ENCODE results near the gene DUOX1. TPM values are rescaled to one million over a fixed set of nuclear protein-coding genes. Genes with fewer than 3 reads are reported as not detected.

The DUOX1 gene
- total and polyA plus RNA-seq, 9 of the 15 experiments (the other 6 are each of a cell fraction or from before 2014, with no cell fraction given): 0.01 to 0.22 (median 0.01) TPM; not detected in 6

- Histone ChIP-seq H3K9ac (ENCODE audit: insufficient read depth in 1 of 2, low read depth in 2 of 2, low read length in 2 of 2) (no peak overlapping the region), H3K9me1 (ENCODE audit: control insufficient read depth, insufficient read depth, low read length) (no peaks in the 10 kb centered on the region), H2AFZ (ENCODE audit: low read depth, low read length) (peak overlapping the region; percentile 60), H3K4me3 (no peak overlapping the region), H3K9me3 (replicated peaks; ENCODE audit: control insufficient read depth, insufficient read depth, low read depth, low read length) (no peaks in the 10 kb centered on the region), H4K20me1 (replicated peaks; ENCODE audit: control insufficient read depth, insufficient read depth, low read length) (no peaks in the 10 kb centered on the region), H3K36me3 (ENCODE audit: control insufficient read depth, insufficient read depth, low read length) (no peaks in the 10 kb centered on the region), H3K4me1 (replicated peaks in 1 of 2; ENCODE audit: control insufficient read depth in 2 of 2, insufficient read depth in 2 of 2, low read length in 2 of 2) (peaks cover 0 to 30% of the 10 kb centered on the region in 2 experiments; a peak in 3 of 5 replicates), H3K27ac (ENCODE audit: extremely low read depth, low read depth, low read length) (no peak overlapping the region), H3K4me2 (ENCODE audit: insufficient read depth, low read length) (peak overlapping the region; percentile 10; the same call in 1 of the 2 replicates), H3K79me2 (ENCODE audit: control insufficient read depth, insufficient read depth, low read length) (no peaks in the 10 kb centered on the region), H3K27me3 (ENCODE audit: control insufficient read depth in 2 of 2, insufficient read depth in 2 of 2, low read length in 2 of 2) (peaks cover 6 to 42% of the 10 kb centered on the region in 2 experiments; a peak in 4 of 5 replicates)
- no peak for DNase-seq (ENCODE audit: extremely low read depth in 1 of 4, low spot score in 3 of 4)
- intact Hi-C loops (cut with micrococcal nuclease) (loop anchor here (2.0 kb wide), 2 partner anchors 77 to 151 kb away; no protein-coding TSS in a partner anchor), in situ Hi-C loops (cut with MboI) (loop anchor here (25.0 kb wide), 1 partner anchor 155 kb away; the partner anchor contains the start of gene TERB2)
- CTCF ChIA-PET (ENCODE audit: low intra/inter-chr PET ratio): interaction anchor here (0.6 to 1.3 kb wide), 4 partner anchors 72 to 553 kb away, joined by 3 to 4 read pairs (median 3); no protein-coding TSS in a partner anchor
- WGBS (ENCODE audit: insufficient coverage, low coverage, missing lambda C conversion rate): 64% methylated on average over 29 of the region's 33 CpGs
- BruUV-seq (replicated peaks): no TSS peak
- ATAC-seq: peak; percentile 30
- peak; percentile 87 for TF ChIP-seq ZBTB33 (CRISPR knock-in tag; IDR thresholded peaks at IDR 0.05)
- no peak for TF ChIP-seq RBM22 (IDR thresholded peaks at IDR 0.05; ENCODE audit: low read depth, low read length, poor library complexity, severe bottlenecking)
- FAIRE-seq: no peak
- POLR2A ChIA-PET: interaction anchor here (0.8 to 1.3 kb wide), 3 partner anchors 7 to 34 kb away, joined by 3 to 7 read pairs (median 3); no protein-coding TSS in a partner anchor
Measured at GRCh38 chr15:45117308-45118130, 12.3 kb upstream of the DUOX1 start.
